Amygdala (tissue), 56 donors: ENCODE results near the gene ATXN7L2.

Source experiments
- DNase-seq, 56 donors: peaks; one replicate each; lab custom pipeline; 2025; lab: John Stamatoyannopoulos, UW

ATXN7L2 gene

DNA sequence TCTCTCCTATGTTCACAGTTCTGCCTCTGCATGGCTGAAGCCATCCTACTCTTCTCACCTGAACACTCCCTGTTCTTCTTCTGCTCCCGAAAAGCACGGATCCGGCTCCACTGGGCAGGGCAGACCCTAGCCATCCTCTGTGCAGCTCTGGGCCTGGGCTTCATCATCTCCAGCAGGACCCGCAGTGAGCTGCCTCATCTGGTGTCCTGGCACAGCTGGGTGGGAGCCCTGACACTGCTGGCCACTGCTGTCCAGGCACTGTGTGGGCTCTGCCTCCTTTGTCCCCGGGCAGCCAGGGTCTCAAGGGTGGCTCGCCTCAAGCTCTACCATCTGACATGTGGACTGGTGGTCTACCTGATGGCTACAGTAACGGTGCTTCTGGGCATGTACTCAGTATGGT, 12.0 kb downstream of the ATXN7L2 start:
- DNase-seq, result no peak

DNA sequence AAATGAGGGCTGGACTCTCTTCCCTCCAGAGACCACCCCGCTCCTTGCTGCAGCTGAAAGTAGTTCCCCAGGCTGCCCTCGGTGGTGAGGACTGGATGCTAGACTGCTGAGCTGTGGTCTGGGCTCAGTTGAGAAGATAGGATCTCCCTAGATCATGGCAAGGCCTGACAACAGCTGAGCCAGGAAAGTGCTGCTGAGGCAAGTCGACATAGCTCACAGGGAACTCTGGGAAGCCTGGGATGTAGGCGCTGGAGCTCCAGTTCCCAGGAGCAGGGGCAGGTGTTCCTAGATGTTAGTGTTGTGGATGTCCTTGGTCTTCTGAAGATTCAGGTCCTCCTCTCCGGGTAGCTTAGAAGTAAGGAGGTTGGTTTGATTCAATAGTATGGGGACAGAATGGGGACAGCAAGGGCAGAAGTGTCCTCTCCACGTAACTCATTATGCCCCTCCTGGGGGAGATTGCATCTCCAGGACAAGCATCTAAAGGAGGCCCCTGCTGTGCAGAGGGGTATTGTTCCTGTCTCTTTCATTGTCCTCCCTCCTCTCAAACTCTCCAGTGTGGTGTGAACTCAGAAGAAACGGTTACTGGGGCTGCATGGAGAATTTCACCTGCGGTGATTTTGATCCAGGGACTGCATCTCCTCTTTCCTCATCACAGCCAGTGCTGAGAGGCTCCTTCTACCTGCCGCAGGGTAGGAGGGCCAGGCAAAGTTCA, 13.9 kb downstream of the ATXN7L2 start:
- DNase-seq, result peak in 1 of 56 donors; percentile 42

DNA sequence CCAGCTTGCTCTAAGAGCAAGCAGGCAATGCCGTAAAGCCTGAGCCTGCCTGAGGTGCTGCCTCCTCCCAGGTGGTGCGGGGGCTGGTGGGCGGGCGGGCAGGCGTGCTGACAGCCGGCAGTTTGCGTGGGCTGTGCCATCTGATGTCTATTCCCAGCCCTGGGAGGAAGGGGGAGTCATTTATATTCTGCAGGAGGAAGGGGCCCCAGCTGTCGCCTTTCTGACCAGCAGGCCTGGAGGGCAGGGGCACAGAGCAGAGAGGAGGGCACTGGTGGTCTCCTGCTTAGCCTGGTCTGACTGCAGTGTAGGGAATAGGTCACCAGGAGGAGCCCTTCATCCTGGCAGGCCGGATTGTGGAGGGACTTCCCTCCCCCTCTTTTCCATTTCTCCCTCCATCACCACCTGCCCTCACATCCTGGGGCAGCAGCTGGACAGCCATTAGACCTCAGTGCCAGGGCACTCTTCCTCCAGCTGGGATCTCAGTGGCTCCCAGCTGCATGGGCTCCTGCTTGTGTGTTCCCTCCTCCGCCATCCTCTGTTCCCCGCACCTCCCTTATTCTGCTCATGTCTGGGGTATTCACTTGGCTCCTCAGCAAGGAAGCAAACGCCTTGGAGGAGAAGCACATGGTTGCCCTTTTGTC, 14.6 kb downstream of the ATXN7L2 start:
- DNase-seq, result peak in 15 of 56 donors; percentile 16 to 66 (median 46)

DNA sequence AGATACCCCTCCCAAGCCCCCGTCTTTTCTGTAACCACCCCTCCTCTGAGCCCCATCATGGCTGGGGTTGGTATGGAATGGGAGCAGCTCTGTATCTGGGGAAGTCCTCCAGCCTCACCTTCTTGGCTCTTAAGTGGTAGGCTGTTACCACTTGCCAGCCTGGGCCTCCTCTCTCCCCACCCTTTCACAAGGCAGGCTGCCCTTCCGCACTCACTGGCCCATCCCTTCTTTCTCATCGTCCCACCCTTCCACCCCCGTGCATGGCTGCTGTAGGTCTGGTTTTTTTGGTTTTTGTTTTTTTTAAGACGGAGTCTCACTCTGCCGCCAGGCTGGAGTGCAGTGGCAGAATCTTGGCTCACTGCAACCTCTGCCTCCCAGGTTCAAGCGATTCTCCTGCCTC, 15.4 kb downstream of the ATXN7L2 start:
- no peak for DNase-seq

DNA sequence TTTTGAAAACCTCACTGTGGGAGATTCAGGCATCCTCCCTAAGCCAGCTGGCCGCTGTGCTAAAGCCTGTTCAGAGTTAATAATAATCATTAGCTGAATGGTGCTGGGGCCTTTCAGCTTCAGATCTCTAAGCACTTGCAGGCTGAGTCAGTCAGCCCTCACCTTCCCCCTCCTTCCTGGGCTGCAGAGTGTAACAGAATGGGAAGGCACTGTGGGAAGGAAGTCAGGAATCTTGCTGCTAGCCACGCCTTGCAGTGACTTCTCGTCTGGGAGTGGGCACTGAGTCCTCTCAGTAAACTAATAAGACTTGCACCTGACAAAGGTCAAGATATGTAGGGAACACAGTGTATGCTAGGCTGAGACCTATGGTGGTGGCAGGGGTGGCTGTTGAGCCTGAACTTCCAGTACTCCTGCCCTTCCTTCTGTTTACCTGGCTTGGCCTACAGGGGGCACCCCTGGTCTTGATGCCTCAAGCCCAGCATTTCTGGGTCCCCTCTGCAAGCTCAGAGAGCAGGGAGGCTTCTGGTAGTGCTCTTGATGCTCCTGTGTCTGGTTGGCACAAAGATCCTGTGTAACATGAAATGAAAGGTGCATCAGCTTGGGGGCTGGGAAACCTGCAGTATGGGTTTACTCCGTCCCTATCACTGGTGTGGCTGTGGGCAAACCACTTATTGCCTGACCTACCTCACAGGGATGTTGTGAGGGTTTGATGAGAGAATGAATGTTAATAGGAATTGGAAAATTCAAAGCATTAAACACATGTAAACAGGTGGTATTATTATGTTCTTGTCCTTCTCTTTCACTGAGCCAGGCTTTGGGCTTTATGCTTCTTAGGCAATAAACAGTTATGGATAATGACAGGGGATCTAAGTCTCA, 16.2 kb downstream of the ATXN7L2 start:
- peak in 17 of 56 donors; percentile 21 to 57 (median 40) for DNase-seq

DNA sequence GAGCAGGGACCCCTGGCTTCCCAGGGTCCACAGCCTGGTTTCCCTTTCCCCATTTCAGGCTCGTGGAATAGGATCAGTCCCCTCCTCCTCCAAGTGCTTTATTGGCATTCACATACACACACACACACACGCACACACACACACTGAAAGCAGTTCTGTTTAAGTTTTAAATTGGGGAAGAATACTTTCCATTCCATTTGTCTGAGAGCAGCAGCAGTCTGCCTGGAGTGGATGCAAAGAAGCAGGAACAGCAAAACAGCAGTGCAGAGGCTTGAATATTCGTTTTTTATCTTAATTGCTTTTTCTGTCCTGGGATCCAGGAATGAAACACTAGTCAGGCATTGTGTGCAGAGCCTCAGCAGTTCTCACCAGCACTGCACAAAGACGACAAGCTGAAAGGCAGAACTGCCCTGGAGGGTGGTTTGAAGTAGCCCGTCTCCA, 17.3 kb downstream of the ATXN7L2 start:
- DNase-seq, result no peak

DNA sequence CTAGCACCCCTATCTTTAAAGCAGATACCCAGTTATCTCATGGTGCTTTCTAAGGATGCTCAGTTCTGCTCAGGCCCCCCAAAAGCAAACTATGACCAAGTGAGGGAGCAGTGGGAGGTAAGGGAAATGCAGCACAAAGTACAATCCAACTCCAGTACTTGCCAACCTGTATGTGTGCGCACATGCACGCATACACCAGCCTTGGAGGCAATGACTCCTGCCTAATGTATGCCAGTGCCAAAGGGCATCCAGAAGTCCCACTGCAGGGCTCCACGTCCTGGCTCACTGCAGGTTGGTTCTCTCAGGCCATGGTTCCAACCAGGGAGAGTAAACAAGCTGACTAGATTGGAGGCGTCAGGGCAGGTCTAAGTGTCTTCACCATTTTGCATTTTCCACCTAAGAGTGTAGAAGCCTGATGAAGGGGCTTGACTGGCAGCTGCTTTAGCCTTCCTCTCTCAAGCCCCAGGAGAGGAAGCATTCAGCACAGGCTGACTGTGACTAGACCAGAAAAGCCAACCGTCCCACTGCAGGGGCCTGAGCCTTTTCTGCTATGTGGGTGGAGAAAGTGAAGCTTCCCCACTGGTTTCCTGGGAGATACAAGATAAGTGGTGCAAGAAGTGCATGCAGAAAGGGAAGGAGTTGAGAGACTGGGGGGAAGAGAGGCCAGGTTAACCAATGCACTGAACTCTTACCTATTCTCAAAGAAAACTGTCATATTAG, 18.1 kb downstream of the ATXN7L2 start:
- no peak for DNase-seq

DNA sequence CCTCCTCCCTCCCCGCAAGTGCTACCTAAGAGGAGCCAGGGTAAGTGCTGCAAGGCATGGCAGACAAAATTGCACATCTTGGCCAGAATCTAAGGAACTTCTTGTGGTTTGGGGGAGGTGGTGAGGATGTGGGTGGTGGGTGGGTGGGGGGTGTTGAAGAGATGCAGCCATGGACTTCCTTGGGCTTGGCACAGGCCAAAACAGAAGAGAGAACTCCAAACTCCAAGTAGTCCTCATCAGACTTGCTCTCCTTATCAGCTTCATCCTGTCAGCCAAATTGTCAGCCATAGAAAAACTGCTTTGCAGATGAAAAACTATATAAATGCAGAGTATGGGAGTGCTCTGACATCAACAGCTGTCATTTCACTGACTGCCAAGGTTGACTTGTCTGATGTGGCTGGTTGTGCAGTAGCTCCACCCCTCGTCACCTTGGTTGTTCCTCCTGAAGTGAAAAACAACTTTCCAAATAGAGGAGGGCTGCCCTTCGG, 18.7 kb downstream of the ATXN7L2 start:
- no peak for DNase-seq

DNA sequence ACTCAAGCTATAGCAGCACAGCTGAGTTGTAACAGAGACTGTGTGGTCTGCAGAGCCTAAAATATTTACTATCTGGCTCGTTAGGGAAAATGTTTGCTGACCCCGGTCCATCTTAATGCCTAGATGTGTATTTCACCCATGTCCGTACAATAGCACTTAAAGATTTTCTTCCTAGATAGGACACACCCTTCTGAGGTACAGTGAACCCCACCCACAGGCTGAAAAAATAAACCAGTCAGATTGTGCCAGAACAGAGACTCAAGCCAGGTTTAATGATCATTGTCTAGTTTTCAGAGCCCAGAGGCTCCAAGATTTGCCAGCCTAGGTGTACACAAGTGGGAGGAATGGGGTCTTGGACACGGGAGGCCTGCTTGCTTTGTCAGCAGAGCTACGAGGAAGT, 20.2 kb downstream of the ATXN7L2 start:
- DNase-seq, result no peak

DNA sequence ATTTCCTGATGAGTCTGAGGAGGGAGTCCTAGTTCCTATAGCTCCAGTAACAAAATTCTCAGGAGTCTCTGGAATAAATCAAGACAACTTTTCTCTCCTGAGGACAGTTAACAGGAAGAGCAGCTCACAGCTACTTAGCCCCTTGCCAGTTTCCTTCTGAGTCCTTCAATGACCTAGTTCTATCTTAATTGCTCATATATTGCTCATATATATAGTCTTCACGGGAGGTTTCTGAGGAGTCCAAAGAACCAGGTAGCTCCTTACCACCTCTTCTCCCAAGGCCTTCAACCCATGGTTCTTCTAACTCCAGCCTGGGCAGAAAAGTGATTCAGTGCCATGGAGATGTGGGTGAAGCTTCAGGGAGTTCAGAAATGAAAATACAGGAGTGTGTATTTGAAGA, 21.3 kb downstream of the ATXN7L2 start:
- no peak for DNase-seq

DNA sequence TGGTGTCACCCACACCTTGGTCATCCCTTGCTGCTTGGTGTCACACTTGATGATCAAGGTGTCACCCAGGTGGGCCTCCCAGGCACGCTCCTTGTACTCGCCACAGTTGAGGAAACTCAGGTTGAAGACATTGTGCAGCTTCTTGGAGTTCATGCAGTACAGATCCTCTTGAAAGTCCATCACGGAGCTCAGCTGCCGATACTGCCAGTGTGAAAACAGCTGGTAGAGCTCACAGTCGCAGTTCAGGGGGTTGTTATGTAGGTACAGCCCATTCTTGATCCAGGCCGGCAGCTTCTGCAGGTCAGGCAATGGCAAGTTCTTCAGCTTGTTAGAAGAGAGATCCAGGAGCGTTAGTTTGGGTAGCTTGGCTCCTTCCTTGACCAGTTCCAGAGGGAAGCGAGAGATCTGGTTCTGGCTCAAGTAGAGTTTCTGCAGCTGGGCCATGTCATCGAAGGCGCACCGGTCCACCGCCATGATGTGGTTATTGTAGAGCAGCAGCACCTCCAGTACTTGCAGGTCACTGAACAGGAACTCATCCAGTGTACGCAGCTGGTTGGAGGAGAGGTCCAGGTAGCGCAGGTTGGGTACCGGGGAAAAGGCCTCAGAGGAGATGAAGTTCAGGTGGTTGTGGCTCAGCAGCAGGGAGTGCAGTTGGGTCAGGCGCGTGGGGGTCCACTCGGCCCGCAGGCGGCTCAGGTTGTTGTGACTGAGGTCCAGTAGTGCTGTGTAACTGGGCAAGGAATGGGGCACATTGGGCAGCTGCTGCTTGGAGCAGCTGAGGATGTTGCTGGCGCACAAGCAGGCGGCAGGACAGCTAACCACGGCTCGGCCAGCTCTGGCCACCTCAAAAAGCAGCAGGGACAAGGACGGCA, 24.5 kb downstream of the ATXN7L2 start:
- DNase-seq, result no peak

DNA sequence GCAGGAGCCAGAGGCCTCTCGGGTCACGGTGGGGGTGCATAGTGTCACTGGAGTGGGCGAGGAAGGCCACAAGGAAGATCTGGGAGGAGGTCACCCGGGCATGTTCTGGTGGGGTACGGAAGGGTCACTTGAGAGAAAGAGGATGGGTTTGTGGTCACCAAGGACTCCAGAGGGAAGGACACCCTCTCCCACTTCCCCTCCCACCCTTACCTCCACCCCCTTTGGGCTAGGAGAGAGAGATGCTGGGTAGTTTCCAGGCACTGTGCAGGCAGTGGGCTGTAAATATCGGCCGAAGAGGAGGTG, 25.1 kb downstream of the ATXN7L2 start:
- DNase-seq, result no peak

DNA sequence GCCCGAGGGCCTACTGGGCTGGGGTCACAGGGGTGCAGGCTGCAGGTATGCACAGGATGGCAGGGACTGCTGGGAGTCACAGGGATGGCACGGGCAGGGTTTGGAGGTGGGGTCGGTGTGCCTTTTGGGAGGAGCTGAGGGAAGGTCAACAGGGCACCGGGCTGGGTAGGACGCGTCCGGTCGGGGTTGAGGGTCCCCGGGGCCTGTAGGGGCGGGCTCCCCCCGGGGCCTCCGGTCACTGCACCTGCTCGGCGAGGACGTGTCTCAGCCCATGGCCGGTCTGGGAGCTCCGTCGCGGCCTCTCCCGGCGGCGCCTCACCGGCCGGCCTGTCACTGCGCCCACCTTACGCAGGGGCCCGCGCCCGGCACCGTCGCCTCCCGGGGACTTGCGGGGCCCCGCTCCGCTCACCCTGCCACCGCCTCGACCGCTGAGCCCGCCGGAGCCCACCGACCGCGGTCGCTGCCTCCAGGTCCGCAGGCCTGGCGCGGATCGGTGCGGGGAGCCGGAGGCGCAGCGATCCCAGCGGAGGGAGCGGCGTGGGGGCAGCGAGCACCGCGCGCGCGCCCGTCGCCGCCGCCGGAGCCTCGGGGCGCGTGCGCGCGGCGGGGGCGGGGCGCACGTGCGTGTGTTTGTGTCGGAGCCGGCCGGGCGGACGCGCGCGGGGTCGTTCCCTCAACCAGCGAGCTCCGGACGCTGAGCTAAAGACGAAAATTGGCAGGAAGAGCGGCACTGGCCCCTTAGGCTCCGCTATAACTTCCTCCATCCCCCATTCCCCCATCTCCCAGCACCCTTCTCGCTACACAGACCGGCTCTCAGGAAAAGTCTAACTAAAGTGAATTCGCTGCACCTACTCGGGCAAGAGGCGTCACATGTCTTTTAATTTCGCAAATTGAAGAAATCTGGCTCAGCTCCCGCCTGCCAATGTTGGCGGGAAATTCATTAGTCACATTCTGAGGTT, 25.8 kb downstream of the ATXN7L2 start, which contains the start of gene AMIGO1:
Gene AMIGO1 (minus strand): TSS at position 552 of the 959 bp plus-strand sequence. CDS start 815 bp downstream, outside the sequence.
- peak in 20 of 56 donors; percentile 17 to 62 (median 37) for DNase-seq

DNA sequence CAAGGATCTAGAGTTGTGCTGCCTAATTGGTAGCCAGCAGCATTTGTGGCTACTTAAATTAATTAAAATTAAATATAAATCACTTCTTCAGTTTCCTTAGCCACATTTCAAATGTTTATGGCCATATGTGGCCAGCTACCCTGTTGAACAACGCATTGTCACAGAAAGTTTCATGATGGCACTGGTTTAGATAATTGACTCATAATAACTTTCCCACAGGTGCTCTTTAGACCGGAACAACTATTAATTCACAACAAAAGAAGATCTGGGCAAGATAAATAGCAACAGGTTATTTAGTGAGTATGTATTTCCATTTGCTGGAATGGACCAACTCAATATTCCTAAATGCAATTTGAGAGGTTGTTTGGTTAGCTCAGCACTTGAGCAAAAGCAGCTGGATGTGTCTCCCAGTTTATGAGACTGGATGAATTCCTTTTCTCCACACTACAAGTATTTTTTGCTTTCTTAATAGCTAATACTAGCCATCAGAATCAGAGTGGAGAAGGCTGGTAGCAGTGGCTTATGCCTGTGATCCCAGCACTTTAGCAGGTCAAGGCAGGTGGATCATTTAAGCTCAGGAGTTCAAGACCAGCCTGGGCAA, 29.5 kb downstream of the ATXN7L2 start:
- DNase-seq, result no peak

DNA sequence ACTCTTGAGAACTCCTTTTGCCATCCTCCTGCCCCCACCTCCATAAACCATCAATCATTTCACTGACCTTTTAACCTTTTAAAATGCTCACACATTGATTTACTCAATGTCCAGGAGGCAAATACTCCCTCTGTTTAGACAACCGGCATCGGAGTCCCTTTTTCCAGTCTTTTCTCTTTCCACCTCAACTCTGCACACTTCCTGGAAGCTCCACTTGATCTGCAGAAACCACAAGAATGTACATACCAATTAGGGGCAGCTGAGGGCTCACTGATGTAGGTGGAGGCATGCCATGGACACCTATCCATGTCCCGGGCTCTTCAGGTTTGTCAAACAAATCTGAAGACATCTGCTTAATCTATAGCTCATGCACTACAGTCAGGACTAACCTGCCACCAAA, 31.1 kb downstream of the ATXN7L2 start:
- DNase-seq, result no peak

DNA sequence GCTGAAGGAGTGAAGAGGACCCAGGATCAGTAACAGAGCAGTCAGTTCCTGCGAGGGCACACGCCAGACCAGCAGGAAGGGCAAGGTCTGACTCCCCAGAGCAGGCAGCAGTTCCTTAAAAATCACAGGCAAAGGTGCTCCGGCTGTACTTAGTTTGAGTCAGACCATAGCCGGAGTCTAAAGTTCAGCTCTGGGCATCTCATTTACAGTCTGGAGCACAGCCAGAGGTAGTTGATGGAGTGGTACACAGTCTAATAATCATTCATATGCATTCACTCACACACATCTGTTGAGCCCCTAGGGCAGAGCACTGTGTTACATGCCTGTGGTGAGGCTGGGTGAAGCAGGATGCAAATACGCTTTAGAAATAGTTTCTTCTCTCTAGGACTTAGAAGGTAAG, 33.2 kb downstream of the ATXN7L2 start:
- no peak for DNase-seq

DNA sequence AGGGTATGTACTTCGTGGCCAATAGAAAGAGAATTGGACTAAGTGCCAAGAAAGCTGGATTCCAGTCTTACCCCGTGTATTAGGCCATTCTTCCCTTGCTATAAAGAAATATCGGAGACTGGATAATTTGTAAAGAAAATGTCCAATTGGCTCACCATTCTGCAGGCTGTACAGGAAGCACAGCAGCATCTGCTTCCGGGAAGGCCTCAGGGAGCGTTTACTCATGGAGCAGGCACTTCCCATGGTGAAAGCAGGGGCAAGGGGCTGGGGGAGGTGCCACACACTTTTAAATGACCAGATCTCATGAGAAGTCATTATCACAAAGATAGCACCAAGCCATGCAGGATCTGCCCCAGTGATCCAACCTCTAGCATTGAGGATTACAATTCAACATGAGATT, 33.6 kb downstream of the ATXN7L2 start:
- DNase-seq, result no peak
